GM06990 (cell line): ENCODE data around the gene PLEKHO1.
"Not testable (repeated sequence)": the region's sequence is repeated elsewhere in the genome, so short reads cannot be mapped to it uniquely, and the experiment has no call there.

ENCODE experiments used
- DNase-seq: peaks from one replicate; pipeline ENCODE4 v3.0.0-alpha.2; 2011; ENCODE audit not compliant: insufficient read length; ENCODE audit errors: extremely low read depth
- H3K27me3 ChIP-seq: replicated peaks from 2 replicates; pipeline ENCODE4 v1.6.0; 2011; ENCODE audit warnings: low read length; ENCODE audit not compliant: control insufficient read depth, insufficient read depth
- H3K36me3 ChIP-seq: 2 replicates; pipeline ENCODE4 v1.5.1; 2011; ENCODE audit warnings: low read length; ENCODE audit not compliant: control insufficient read depth, insufficient read depth
- H3K4me3 ChIP-seq: replicated peaks from 2 replicates; pipeline ENCODE4 v1.5.1; 2011; ENCODE audit warnings: low read depth, mild to moderate bottlenecking, control low read depth, low read length
- CTCF ChIP-seq: IDR thresholded peaks from 2 replicates; pipeline ENCODE4 v1.5.1; 2011; ENCODE audit warnings: low read length, control low read depth, mild to moderate bottlenecking, inconsistent platforms; ENCODE audit not compliant: insufficient read depth, poor library complexity, severe bottlenecking

PLEKHO1 gene

DNA sequence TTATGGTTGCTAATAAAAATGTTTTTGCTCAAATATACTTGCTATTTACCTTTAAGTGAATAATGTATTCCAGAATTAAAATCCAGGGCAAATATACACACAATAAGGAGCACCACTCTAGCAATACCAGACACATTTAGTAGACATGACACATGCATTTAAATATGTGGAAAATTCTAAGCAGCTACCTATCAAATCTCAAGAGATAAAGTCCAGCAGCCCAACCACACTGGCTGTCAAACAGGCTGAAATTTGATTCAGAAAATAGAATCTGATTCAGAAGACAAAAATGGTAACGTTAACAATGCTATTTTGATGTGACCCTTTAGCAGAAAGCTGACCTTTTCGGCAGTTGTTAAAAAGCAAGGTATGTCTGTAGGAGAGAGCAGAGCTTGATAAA, 42.3 kb downstream of the PLEKHO1 start:
- Histone ChIP-seq H3K27me3 (no peaks in the 10 kb centered on the region), H3K36me3 (no peaks in the 10 kb centered on the region), H3K4me3 (no peak overlapping the region)
- TF ChIP-seq CTCF = no peak
- no peak for DNase-seq

DNA sequence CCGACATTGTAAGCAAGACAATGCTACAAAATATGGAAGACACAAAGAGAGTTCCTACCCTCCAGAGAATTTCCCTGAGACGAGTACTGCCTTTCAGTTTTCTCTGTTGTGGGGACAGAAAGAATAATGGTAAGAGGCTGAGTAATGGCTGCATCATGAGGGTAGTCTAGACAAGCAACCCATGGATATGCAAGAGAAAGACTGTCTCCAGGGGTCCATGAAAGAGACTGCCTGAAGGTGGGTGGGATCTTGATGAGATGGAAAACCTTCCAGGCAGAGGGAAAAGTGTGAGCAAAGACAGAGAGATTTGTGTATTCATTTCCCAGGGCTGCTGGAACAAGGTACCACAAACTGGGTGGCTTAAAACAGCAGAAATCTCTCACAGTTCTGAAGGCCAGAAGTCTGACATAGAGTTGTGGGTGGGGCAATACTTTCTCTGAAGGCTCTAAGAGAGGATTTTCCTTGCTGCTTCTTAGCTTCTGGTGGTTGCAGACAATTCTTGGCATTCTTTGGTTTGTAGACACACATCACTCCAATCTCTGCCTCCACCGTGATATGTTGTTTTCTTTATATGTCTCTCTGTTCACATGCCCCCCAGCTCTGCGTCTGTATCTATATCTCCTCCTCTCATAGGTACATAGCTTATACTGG, 44.8 kb downstream of the PLEKHO1 start:
- Histone ChIP-seq H3K27me3 (no peaks in the 10 kb centered on the region), H3K4me3 (no peak overlapping the region), H3K36me3 (no peaks in the 10 kb centered on the region)
- no peak for TF ChIP-seq CTCF
- DNase-seq = no peak

DNA sequence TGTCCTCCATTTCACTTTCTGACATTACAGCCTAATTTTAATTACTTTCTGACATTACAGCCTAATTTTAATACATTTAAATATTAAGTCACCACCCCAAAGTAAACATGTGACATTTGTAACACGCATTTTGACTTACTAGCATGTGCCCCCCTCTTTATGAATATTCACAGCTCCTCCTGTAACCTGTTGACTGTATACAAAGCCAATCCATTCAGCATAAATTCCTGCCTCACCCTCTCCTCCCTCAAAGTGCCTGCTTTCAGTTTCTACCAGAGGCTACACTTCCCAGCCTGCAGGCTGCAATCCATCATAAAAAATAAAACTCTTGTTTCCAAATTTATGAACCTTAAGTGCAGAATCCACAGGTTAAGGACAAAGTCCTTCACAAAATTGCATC, 46.7 kb downstream of the PLEKHO1 start:
- DNase-seq = no peak
- H3K4me3 ChIP-seq = no peak overlapping the region
- TF ChIP-seq CTCF = no peak
- H3K27me3 ChIP-seq = no peaks in the 10 kb centered on the region
- H3K36me3 ChIP-seq = no peaks in the 10 kb centered on the region

DNA sequence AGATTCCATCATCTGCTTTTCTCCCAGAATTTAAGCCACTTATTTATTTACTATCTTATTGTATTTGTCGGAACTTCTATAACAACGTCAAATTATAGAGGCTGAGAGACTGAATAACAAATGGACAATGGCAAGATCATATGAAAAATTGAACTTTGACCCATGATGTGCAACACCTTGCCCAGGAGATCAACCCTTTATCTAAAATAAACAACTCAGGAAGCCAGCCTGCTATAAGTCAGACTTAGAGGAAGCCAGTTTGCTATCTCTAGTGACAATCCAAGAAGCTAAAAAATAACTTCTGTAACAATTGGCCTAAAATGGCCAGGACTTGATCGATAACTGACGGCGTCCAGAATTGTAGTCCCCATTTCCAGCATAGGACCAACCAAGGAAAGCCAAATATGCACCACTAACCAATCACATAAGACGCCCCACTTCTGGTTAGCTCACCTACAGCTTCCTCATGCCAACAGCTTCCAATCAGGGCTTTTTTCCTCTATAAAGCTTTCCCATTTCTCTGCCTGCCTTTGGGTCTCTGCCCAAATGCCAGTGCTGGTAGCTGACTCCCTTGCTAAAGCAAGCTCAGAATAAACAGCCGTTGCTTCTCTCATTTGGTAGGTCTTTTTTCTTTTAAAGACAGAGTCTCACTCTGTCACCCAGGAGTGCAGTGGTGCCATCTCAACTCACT, 57.7 kb downstream of the PLEKHO1 start:
- Histone ChIP-seq H3K36me3 (no peaks in the 10 kb centered on the region), H3K4me3 (no peak overlapping the region), H3K27me3 (no peaks in the 10 kb centered on the region)
- TF ChIP-seq CTCF = no peak
- DNase-seq = no peak

GRCh38 chr1:150208460-150208859, 58.7 kb downstream of the PLEKHO1 start:
- not testable (repeated sequence) for DNase-seq

More at GRCh38 chr1:150208460-150208859, 58.7 kb downstream of the PLEKHO1 start:
- not testable (repeated sequence) for H3K27me3 ChIP-seq, H3K4me3 ChIP-seq, H3K36me3 ChIP-seq
